Stomach (tissue), 9 donors: ENCODE data around the gene GABRB1. TPM values are rescaled to one million over a fixed set of nuclear protein-coding genes. Genes with fewer than 3 reads are reported as not detected.

Source experiments
- DNase-seq, 2 donors: peaks; one replicate each; pipeline versions ENCODE4 v3.0.0 to v3.0.0-alpha.2; 2013 to 2019
- H3K27ac ChIP-seq, 5 donors: fragments of 200-600 bp in 4 of 5; sonication (generic) in 4 of 5; one replicate each; pipeline ENCODE4 v1.5.1; 2013 to 2019; ENCODE audit warnings: mild to moderate bottlenecking in 1 of 5, moderate library complexity in 1 of 5
- H3K27me3 ChIP-seq, 3 donors: fragments of 200-600 bp; sonication (generic); one replicate each; pipeline ENCODE4 v1.5.1; 2017 to 2019; ENCODE audit warnings: mixed run types in 1 of 3
- H3K36me3 ChIP-seq, 4 donors: fragments of 200-600 bp; sonication (generic); 1 replicate in 3 of 4; 2 replicates in 1 of 4; pipeline ENCODE4 v1.5.1; 2016 to 2019
- H3K4me1 ChIP-seq, 4 donors: fragments of 200-600 bp; sonication (generic); one replicate each; pipeline ENCODE4 v1.5.1; 2016 to 2019
- H3K4me3 ChIP-seq, 4 donors: fragments of 200-600 bp; sonication (generic) in 3 of 4; one replicate each; pipeline ENCODE4 v1.5.1; 2016 to 2019; ENCODE audit warnings: mild to moderate bottlenecking in 1 of 4
- H3K9me3 ChIP-seq, 4 donors: fragments of 200-600 bp; sonication (generic); one replicate each; pipeline ENCODE4 v1.5.1; 2016 to 2019
- EP300 ChIP-seq: sonication (generic); formaldehyde crosslinking; IDR thresholded peaks from one replicate; pipeline ENCODE4 v1.6.1; 2017; ENCODE audit warnings: antibody characterized with exemption
- POLR2A ChIP-seq, 4 donors: fragments of 450-650 bp; IDR thresholded peaks; one replicate each; pipeline ENCODE4 v1.6.1; 2016; ENCODE audit warnings: antibody characterized with exemption in 4 of 4, control low read depth in 2 of 4, mild to moderate bottlenecking in 1 of 4, moderate library complexity in 1 of 4
- POLR2AphosphoS5 ChIP-seq, 3 donors: sonication (generic); formaldehyde crosslinking; IDR thresholded peaks; one replicate each; pipeline ENCODE4 v1.6.1; 2016; ENCODE audit warnings: antibody characterized with exemption in 3 of 3
- WGBS, 5 donors: extraction: QIAGEN DNeasy Blood & Tissue Kit in 3 of 5; methylation state at CpG; one replicate each; pipeline versions ENCODE4 v1.1.5 to v1.1.7; 2013 to 2018; 5-methylcytosine and 5-hydroxymethylcytosine counted together
- intact Hi-C: fragments of 100-400 bp; cut with DNase I; formaldehyde crosslinking; loops from one replicate; pipeline ENCODE4 v1.15.1; 2023; ENCODE audit warnings: low total_unique reads
- polyA plus RNA-seq, 3 donors: library from polyadenylated mRNA; stranded (reverse); fragments of 200-250 nt; gene quantifications; one replicate each; pipeline ENCODE4 v1.2.3, GENCODE V29; 2013
- total RNA-seq, 5 donors: library from RNA; depleted of rRNA; stranded (reverse); fragments of >200 nt; gene quantifications; one replicate each; pipeline versions ENCODE4 v1.1.0 to v1.2.3, GENCODE V29; 2014 to 2016
- TF ChIP-seq, protein P1 (sequence below), 7 experiments: fragments of 450-650 bp in 4 of 7; fragments of 200-600 bp in 3 of 7; sonication (generic) in 3 of 7; IDR thresholded peaks; one replicate each; pipeline ENCODE4 v1.5.1; 2016 to 2019; ENCODE audit warnings: antibody characterized with exemption in 7 of 7, control low read depth in 2 of 7, mild to moderate bottlenecking in 1 of 7
- donor health status: healthy with polysubstance abuse.
- donor health status: Bipolar disorder and iron deficiency.
- donor health status: healthy.

GABRB1 gene
- total and polyA plus RNA-seq, 8 donors = 2.8 TPM; not detected in 7

- peaks cover 3 to 49% (median 34%) of the 10 kb centered on the region in 3 donors for H3K27me3 ChIP-seq
- H3K4me1 ChIP-seq = peaks cover 10 to 17% (median 17%) of the 10 kb centered on the region in 4 donors
- peak within 1 kb of the TSS; percentile 17 to 42 (median 30) for H3K4me3 ChIP-seq
- H3K27ac ChIP-seq = no peak within 1 kb of the TSS
- H3K36me3 ChIP-seq = no peaks in the 10 kb centered on the region
- TF ChIP-seq POLR2AphosphoS5 (IDR thresholded peaks at IDR 0.05) (no peak), EP300 (no peak), POLR2A (IDR thresholded peaks at IDR 0.05) (no peak)
- TF ChIP-seq, protein P1, sequence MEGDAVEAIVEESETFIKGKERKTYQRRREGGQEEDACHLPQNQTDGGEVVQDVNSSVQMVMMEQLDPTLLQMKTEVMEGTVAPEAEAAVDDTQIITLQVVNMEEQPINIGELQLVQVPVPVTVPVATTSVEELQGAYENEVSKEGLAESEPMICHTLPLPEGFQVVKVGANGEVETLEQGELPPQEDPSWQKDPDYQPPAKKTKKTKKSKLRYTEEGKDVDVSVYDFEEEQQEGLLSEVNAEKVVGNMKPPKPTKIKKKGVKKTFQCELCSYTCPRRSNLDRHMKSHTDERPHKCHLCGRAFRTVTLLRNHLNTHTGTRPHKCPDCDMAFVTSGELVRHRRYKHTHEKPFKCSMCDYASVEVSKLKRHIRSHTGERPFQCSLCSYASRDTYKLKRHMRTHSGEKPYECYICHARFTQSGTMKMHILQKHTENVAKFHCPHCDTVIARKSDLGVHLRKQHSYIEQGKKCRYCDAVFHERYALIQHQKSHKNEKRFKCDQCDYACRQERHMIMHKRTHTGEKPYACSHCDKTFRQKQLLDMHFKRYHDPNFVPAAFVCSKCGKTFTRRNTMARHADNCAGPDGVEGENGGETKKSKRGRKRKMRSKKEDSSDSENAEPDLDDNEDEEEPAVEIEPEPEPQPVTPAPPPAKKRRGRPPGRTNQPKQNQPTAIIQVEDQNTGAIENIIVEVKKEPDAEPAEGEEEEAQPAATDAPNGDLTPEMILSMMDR (IDR thresholded peaks at IDR 0.05) = no peak
- 1 to 6% (median 4%) methylated on average over 34 to 67 of the region's 67 CpGs for WGBS, 5 donors
- peak in 1 of 2 donors; percentile 45 for DNase-seq
- intact Hi-C loops = no loop called here
- no peaks in the 10 kb centered on the region for H3K9me3 ChIP-seq
Observed at GRCh38 chr4:46993075-46994006, 38.0 kb upstream of the GABRB1 start, which contains the start of gene GABRA4. TSS of gene GABRA4 (minus strand) at chr4:46993581. CDS start at chr4:46993424, 157 bp downstream.

GRCh38 chr4:46994007-46994405 lies 37.4 kb upstream of the GABRB1 start:
- H3K27ac ChIP-seq = no peak overlapping the region
- H3K9me3 ChIP-seq = no peaks in the 10 kb centered on the region
- H3K4me1 ChIP-seq = peaks cover 10 to 17% (median 17%) of the 10 kb centered on the region in 4 donors
- no peaks in the 10 kb centered on the region for H3K36me3 ChIP-seq
- DNase-seq = peak in 1 of 2 donors; percentile 9
- H3K4me3 ChIP-seq = peak overlapping the region; percentile 17 to 42 (median 30)
- intact Hi-C loops = no loop called here
- TF ChIP-seq POLR2AphosphoS5 (IDR thresholded peaks at IDR 0.05) = no peak
- no peak for TF ChIP-seq EP300
- TF ChIP-seq, protein P1 (IDR thresholded peaks at IDR 0.05) = no peak
- no peak for TF ChIP-seq POLR2A (IDR thresholded peaks at IDR 0.05)
- WGBS, 5 donors = 1 to 5% (median 2%) methylated on average over 13 to 14 of the region's 14 CpGs
- peaks cover 3 to 49% (median 34%) of the 10 kb centered on the region in 3 donors for H3K27me3 ChIP-seq

GRCh38 chr4:46999566-46999965 lies 31.8 kb upstream of the GABRB1 start:
- no peaks in the 10 kb centered on the region for H3K4me1 ChIP-seq
- DNase-seq = no peak
- intact Hi-C loops = no loop called here
- no peaks in the 10 kb centered on the region for H3K9me3 ChIP-seq
- H3K27ac ChIP-seq = no peak overlapping the region
- H3K27me3 ChIP-seq = peaks cover 0 to 10% (median 8%) of the 10 kb centered on the region in 3 donors
- H3K36me3 ChIP-seq = no peaks in the 10 kb centered on the region
- H3K4me3 ChIP-seq = no peak overlapping the region
- TF ChIP-seq, protein P1 (IDR thresholded peaks at IDR 0.05) = no peak
- TF ChIP-seq POLR2A (IDR thresholded peaks at IDR 0.05) (no peak), EP300 (no peak), POLR2AphosphoS5 (IDR thresholded peaks at IDR 0.05) (no peak)

DNA sequence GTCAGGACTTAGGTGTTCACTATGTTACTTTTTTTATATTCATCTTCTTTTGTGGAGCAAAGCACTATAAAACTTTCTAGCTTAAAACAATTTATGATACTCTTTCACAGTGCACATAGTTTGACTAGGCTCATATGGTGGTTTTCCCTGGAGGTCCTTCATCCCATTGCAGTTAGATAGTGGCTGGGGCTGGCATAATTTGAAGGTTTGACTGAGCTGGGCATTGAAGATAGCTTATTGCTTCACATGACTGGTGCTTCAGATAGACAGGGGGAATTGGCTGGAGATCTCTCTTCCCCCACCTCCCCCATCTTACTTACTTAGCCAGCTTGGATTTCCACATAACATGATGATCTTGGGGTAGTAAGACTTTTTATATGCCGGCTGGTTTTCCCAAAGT lies 31.0 kb upstream of the GABRB1 start:
- no peak for DNase-seq
- Histone ChIP-seq H3K4me1 (no peaks in the 10 kb centered on the region), H3K27me3 (peaks cover 0 to 2% (median 0%) of the 10 kb centered on the region in 3 donors), H3K9me3 (no peaks in the 10 kb centered on the region), H3K4me3 (no peak overlapping the region), H3K36me3 (no peaks in the 10 kb centered on the region), H3K27ac (no peak overlapping the region)
- TF ChIP-seq, protein P1 (IDR thresholded peaks at IDR 0.05) = no peak
- TF ChIP-seq POLR2A (IDR thresholded peaks at IDR 0.05) = no peak
- WGBS, 5 donors = 79 to 97% (median 93%) methylated on average over 1 of the region's 1 CpG
- intact Hi-C loops = no loop called here
